Measurements from ENCODE around the gene PSPH.

- TF ChIP-seq POLR2A (IDR thresholded peaks at IDR 0.05; ENCODE audit: low read depth, low read length): no peak
- TF ChIP-seq POLR2AphosphoS5 (IDR thresholded peaks at IDR 0.05; ENCODE audit: low read depth, low read length): no peak
Measured at GRCh38 chr7:56048245-56048644, 3.0 kb downstream of the PSPH start.
